D721Med (cell line): ENCODE measurements around the gene CAMK1D.

Experiments
- DNase-seq: peaks from one replicate; pipeline ENCODE4 v3.0.0; 2011; ENCODE audit warnings: low spot score; ENCODE audit not compliant: insufficient read length
- FAIRE-seq: peaks from 2 replicates; lab custom pipeline; 2011; peaks lifted over from hg19 to GRCh38; lab: Jason Lieb, UNC
- TF ChIP-seq, protein P1 (sequence below): IDR thresholded peaks from 2 replicates; pipeline ENCODE4 v1.5.1; 2012; ENCODE audit warnings: mild to moderate bottlenecking, control low read depth; ENCODE audit not compliant: insufficient read depth; ENCODE audit errors: missing control alignments

The CAMK1D gene

DNA sequence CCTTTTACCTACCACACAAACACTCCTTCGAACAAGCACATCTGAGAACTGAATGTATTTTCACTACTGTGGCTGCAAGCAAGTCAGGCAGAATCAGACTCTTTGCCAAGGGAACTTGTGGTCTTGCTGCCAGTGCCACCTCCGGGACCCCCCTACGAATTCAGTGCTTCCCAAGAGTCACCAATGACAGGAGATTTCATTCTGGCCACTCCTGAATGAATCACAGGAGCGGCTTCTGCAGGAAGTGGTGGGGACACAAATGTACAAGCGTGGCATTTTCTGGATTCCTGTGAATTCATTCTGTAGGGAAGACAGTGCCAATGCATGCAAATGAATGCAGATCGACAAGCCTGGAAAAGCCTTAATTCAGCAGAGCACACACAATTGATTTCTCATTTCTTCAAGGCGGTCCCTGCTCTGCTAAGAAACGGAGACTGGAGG is 161.2 kb downstream of the CAMK1D start:
- no peak for FAIRE-seq
- TF ChIP-seq, protein P1, sequence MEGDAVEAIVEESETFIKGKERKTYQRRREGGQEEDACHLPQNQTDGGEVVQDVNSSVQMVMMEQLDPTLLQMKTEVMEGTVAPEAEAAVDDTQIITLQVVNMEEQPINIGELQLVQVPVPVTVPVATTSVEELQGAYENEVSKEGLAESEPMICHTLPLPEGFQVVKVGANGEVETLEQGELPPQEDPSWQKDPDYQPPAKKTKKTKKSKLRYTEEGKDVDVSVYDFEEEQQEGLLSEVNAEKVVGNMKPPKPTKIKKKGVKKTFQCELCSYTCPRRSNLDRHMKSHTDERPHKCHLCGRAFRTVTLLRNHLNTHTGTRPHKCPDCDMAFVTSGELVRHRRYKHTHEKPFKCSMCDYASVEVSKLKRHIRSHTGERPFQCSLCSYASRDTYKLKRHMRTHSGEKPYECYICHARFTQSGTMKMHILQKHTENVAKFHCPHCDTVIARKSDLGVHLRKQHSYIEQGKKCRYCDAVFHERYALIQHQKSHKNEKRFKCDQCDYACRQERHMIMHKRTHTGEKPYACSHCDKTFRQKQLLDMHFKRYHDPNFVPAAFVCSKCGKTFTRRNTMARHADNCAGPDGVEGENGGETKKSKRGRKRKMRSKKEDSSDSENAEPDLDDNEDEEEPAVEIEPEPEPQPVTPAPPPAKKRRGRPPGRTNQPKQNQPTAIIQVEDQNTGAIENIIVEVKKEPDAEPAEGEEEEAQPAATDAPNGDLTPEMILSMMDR = no peak
- DNase-seq = no peak

DNA sequence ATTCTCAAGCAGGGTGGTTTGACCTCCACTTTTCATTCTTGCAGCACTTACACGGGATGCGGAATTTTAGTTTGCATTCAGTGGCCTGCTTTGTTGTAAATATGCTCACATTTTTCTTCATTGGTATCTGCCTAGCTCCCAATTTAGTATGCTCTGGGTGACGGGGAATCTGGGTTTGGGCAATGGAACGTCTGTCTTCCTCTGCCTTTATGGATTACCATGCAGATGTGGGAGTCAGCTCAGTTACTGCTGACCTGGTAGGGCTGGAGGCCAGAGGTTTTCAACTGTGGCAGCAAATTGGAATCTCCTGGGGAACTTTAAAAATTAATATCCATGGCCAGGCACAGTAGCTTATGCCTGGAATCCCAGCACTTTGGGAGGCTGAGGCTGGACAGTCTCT is 161.6 kb downstream of the CAMK1D start:
- no peak for DNase-seq
- TF ChIP-seq, protein P1 = no peak
- no peak for FAIRE-seq

DNA sequence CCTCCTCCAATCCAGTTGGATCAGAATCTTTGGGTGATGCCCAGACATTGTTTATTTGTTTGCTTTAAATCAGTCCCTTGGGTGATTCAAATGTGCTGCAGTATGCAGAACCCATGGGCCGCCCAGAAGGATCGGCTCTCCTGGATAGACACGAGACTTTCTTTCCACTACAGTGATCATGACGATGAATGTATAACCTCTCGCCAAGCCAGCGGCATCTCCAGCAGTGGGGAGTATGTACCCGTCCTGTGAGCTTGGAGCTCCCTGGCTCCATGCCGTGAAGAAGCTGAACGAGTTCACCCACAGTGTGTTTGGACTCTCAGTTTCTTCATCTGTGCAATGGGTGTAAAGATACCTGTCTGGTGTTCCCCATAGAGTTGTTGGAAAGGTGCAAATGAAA is 162.3 kb downstream of the CAMK1D start:
- DNase-seq (no peak), FAIRE-seq (no peak)
- TF ChIP-seq, protein P1 = no peak

DNA sequence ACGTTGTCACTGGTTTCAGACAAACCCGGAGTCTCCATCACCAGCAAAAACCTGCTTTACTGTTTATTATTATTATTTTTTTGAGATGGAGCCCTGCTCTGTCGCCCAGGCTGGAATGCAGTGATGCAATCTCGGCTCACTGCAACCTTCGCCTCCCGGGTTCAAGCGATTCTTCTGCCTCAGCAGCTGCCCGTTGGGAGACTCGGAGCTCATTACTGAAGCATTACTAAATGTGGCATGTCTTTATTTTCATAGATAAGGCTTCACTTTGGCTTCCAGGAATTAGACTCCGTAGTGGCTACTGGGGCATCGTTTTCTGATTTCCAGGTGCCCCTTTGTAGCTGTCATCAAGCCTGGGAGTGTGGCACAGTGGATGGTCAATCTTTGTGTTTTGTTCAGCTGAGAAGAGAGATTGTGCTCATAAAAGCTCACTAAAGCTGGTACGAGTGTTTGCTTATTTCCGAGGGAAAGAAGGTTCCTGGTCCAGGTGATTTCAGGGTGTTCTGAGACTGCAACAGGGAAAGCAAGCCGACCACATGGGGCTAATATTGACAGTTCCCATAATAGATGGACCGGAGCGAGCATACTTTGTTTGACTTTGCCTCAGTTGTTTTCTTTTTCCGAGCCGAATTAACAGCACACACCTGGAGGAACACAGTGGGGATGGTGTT is 163.1 kb downstream of the CAMK1D start:
- DNase-seq (no peak), FAIRE-seq (no peak)
- TF ChIP-seq, protein P1 = no peak

DNA sequence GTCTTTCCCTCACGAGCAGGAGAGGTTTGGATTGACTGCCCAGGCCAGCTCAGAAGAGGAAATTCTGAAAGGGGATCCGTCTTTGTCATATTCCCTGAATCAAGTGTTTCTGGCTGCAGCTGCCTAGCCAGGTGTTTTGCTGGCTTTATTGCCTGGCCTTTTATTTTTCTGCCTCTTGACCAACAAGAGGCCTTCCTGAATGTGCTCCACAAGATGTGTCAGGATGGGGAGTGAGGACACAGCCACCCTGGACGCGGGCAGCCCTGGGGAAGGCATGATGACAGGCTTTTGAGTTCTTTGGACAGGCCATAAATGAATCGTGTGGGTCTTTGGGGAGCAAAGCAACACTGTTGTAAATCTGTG is 163.6 kb downstream of the CAMK1D start:
- DNase-seq = no peak
- TF ChIP-seq, protein P1 = no peak
- FAIRE-seq = no peak

DNA sequence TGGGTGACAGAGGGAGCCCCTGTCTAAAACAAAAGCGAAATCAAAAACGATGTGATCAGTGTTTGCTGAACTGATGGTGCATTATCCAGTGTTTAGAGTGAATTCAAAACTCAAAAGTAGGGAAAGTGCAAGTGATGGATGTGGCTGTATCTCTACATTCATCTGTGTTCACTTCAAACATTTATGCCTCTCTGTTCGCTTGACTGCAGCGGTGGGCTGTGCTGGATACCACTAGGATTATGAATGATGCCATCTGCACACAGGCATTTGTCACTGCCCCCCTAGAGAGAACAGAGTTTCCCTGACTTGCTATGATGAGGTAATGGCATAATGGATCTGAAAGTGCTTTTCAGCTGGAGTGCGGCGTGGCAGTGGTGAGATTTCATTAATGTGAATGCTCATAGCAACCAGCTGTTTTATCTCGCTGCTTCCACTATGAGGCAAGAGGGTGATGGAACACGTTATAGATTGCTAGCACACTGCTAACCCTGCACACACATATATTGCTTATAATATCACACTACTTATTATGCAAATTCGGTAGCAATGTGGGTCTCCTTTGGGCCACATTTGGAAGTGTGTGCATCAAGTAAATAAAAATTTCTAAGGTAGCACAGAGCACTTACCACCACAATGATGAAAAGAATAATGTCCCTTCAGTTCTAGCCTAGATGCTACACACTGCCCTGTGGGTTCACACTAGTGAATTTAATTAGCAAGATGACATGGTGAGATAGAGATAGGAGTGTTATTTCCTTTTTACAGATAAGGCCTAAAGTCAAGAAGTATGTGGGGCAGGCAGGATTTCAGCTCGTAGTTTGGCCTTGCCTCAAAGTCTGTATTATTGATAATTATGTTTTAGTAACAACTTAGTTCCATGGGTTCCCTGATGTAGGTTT is 164.7 kb downstream of the CAMK1D start:
- no peak for DNase-seq
- TF ChIP-seq, protein P1 = no peak
- no peak for FAIRE-seq
